CD4-positive, alpha-beta T cell treated with Interleukin-4 for 4 hours (primary cell): Measurements from ENCODE around the gene PRDM5.

ENCODE experiments used
- DNase-seq: peaks from one replicate; pipeline ENCODE4 v3.0.0-alpha.2; 2020

Gene PRDM5

GRCh38 chr4:120922381-120923206, at the start of gene PRDM5:
Gene PRDM5, minus strand, starts transcription at chr4:120922726. Its CDS starts 118 bp downstream, at chr4:120922608.
- DNase-seq: no peak

GRCh38 chr4:120971884-120972283, 49.4 kb upstream of the PRDM5 start:
- DNase-seq: no peak

GRCh38 chr4:120965938-120966337, 43.4 kb upstream of the PRDM5 start:
- DNase-seq: no peak

GRCh38 chr4:120964596-120964995, 42.1 kb upstream of the PRDM5 start:
- DNase-seq: no peak

GRCh38 chr4:120963449-120963848, 40.9 kb upstream of the PRDM5 start:
- DNase-seq: no peak

- DNase-seq: no peak
Observed at GRCh38 chr4:120960656-120961267, 38.2 kb upstream of the PRDM5 start.

- no peak for DNase-seq
Observed at GRCh38 chr4:120948382-120948781, 25.9 kb upstream of the PRDM5 start.

GRCh38 chr4:120942776-120943175, 20.2 kb upstream of the PRDM5 start:
- DNase-seq: no peak

GRCh38 chr4:120940547-120940946, 18.0 kb upstream of the PRDM5 start:
- DNase-seq: no peak

- no peak for DNase-seq
Observed at GRCh38 chr4:120939693-120940092, 17.2 kb upstream of the PRDM5 start.

GRCh38 chr4:120929847-120930246, 7.3 kb upstream of the PRDM5 start:
- DNase-seq: no peak

GRCh38 chr4:120927801-120928409, 5.4 kb upstream of the PRDM5 start:
- DNase-seq: no peak

- DNase-seq: no peak
Observed at GRCh38 chr4:120926358-120927025, 4.0 kb upstream of the PRDM5 start.

- DNase-seq: no peak
Observed at GRCh38 chr4:120924931-120925330, 2.4 kb upstream of the PRDM5 start.

- DNase-seq: no peak
Observed at GRCh38 chr4:120923207-120923522, 639 bp upstream of the PRDM5 start.

- no peak for DNase-seq
Observed at GRCh38 chr4:120921456-120922380, 808 bp downstream of the PRDM5 start.

GRCh38 chr4:120920666-120921065, 1.9 kb downstream of the PRDM5 start:
- no peak for DNase-seq

- no peak for DNase-seq
Observed at GRCh38 chr4:120919358-120919757, 3.2 kb downstream of the PRDM5 start.

GRCh38 chr4:120918788-120919187, 3.7 kb downstream of the PRDM5 start:
- no peak for DNase-seq

GRCh38 chr4:120918092-120918491, 4.4 kb downstream of the PRDM5 start:
- no peak for DNase-seq

- DNase-seq: no peak
Observed at GRCh38 chr4:120916937-120917336, 5.6 kb downstream of the PRDM5 start.

- DNase-seq: no peak
Observed at GRCh38 chr4:120915336-120915735, 7.2 kb downstream of the PRDM5 start.

GRCh38 chr4:120903419-120903818, 19.1 kb downstream of the PRDM5 start:
- no peak for DNase-seq
